GM18858 (cell line): ENCODE results near the gene PRSS3.
A peak's percentile ranks its signal among the peaks of the same experiment; 100 is the strongest.
"Not testable (repeated sequence)": the region's sequence is repeated elsewhere in the genome, so short reads cannot be mapped to it uniquely, and the experiment has no call there.

Experiments
- ATAC-seq: cut with Tn5 transposase; IDR thresholded peaks from one replicate; pipeline ENCODE4 v1.9.1; 2021; ENCODE audit not compliant: unreplicated experiment

The PRSS3 gene

GRCh38 chr9:33795281-33795680 lies at the start of gene PRSS3:
TSS of gene PRSS3 (plus strand) at chr9:33795561. CDS start at chr9:33795574, 13 bp downstream.
- no peak for ATAC-seq

GRCh38 chr9:33748633-33749304 lies 46.6 kb upstream of the PRSS3 start:
- no peak for ATAC-seq

- not testable (repeated sequence) for ATAC-seq
These were observed 46.1 kb upstream of the PRSS3 start for GRCh38 chr9:33749305-33749654.

- ATAC-seq = no peak
These were observed 45.0 kb upstream of the PRSS3 start for GRCh38 chr9:33750307-33750838.

- ATAC-seq = no peak
These were observed 44.5 kb upstream of the PRSS3 start for GRCh38 chr9:33750839-33751339.

- ATAC-seq = no peak
These were observed 43.7 kb upstream of the PRSS3 start for GRCh38 chr9:33751536-33752129.

- ATAC-seq = no peak
These were observed 43.2 kb upstream of the PRSS3 start for GRCh38 chr9:33752130-33752637.

- not testable (repeated sequence) for ATAC-seq
These were observed 42.6 kb upstream of the PRSS3 start for GRCh38 chr9:33752789-33753188.

- ATAC-seq = not testable (repeated sequence)
These were observed 35.7 kb upstream of the PRSS3 start for GRCh38 chr9:33759648-33760047.

GRCh38 chr9:33762343-33762742 lies 33.0 kb upstream of the PRSS3 start:
- no peak for ATAC-seq

GRCh38 chr9:33763709-33764108 lies 31.7 kb upstream of the PRSS3 start:
- ATAC-seq = not testable (repeated sequence)

GRCh38 chr9:33765411-33765810 lies 29.9 kb upstream of the PRSS3 start:
- ATAC-seq = no peak

- not testable (repeated sequence) for ATAC-seq
These were observed 25.0 kb upstream of the PRSS3 start for GRCh38 chr9:33770156-33770880.

- ATAC-seq = not testable (repeated sequence)
These were observed 22.2 kb upstream of the PRSS3 start for GRCh38 chr9:33773135-33773534.

- ATAC-seq = not testable (repeated sequence)
These were observed 21.2 kb upstream of the PRSS3 start for GRCh38 chr9:33774074-33774659.

- no peak for ATAC-seq
These were observed 18.8 kb upstream of the PRSS3 start for GRCh38 chr9:33776578-33776977.

- ATAC-seq = peak; percentile 68
These were observed 16.5 kb upstream of the PRSS3 start for GRCh38 chr9:33778700-33779351.

- ATAC-seq = no peak
These were observed 15.1 kb upstream of the PRSS3 start for GRCh38 chr9:33780276-33780675.

- no peak for ATAC-seq
These were observed 13.6 kb upstream of the PRSS3 start for GRCh38 chr9:33781736-33782135.

- no peak for ATAC-seq
These were observed 12.8 kb upstream of the PRSS3 start for GRCh38 chr9:33782395-33783152.
